ENCODE data around the gene CFAP54. TPM values are rescaled to one million over a fixed set of nuclear protein-coding genes. Genes with fewer than 3 reads are reported as not detected.

CFAP54 gene
- total RNA-seq, 1 experiment from 2014 or later: 0.09 TPM

DNA sequence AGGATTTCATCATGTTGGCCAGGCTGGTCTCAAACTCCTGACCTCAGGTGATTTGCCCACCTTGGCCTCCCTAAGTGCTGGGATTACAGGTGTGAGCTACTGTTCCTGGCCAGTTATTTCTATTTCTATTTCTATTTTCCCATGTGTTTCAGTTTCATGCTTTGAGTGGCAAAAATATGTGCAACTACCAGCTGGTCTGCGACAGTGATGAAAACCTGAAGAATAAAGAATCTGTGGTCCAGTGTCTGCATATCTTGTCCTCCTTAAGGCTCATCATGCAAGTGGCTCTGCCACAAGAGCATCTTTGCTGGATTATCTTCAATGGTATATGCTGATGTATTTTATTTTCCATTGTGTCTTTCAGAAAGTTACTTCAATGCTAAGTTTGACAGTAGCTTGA lies 17.4 kb downstream of the CFAP54 start:
- Mint-ChIP-seq H3K4me3 (no peak overlapping the region), H3K9me3 (peaks cover 2% of the 10 kb centered on the region), H3K27ac (no peak overlapping the region), H3K27me3 (ENCODE audit: low read depth) (no peaks in the 10 kb centered on the region), H3K4me1 (peaks cover 1% of the 10 kb centered on the region; the same call in 1 of the 2 replicates), H3K36me3 (no peaks in the 10 kb centered on the region)
- ChIA-PET POLR2A (no interaction called here), CTCF (no interaction called here)
- TF ChIP-seq, protein P1, sequence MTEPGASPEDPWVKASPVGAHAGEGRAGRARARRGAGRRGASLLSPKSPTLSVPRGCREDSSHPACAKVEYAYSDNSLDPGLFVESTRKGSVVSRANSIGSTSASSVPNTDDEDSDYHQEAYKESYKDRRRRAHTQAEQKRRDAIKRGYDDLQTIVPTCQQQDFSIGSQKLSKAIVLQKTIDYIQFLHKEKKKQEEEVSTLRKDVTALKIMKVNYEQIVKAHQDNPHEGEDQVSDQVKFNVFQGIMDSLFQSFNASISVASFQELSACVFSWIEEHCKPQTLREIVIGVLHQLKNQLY (CRISPR knock-in tag; IDR thresholded peaks at IDR 0.05): no peak
- no peak for TF ChIP-seq ETV6 (CRISPR knock-in tag; IDR thresholded peaks at IDR 0.05)
- TF ChIP-seq SMAD4 (CRISPR knock-in tag; IDR thresholded peaks at IDR 0.05): no peak
- TF ChIP-seq FOXK1 (CRISPR knock-in tag; IDR thresholded peaks at IDR 0.05): no peak
- TF ChIP-seq, protein P2, sequence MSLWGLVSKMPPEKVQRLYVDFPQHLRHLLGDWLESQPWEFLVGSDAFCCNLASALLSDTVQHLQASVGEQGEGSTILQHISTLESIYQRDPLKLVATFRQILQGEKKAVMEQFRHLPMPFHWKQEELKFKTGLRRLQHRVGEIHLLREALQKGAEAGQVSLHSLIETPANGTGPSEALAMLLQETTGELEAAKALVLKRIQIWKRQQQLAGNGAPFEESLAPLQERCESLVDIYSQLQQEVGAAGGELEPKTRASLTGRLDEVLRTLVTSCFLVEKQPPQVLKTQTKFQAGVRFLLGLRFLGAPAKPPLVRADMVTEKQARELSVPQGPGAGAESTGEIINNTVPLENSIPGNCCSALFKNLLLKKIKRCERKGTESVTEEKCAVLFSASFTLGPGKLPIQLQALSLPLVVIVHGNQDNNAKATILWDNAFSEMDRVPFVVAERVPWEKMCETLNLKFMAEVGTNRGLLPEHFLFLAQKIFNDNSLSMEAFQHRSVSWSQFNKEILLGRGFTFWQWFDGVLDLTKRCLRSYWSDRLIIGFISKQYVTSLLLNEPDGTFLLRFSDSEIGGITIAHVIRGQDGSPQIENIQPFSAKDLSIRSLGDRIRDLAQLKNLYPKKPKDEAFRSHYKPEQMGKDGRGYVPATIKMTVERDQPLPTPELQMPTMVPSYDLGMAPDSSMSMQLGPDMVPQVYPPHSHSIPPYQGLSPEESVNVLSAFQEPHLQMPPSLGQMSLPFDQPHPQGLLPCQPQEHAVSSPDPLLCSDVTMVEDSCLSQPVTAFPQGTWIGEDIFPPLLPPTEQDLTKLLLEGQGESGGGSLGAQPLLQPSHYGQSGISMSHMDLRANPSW (CRISPR knock-in tag; conservative IDR thresholded peaks at IDR 0.05; ENCODE audit: low read depth): no peak
- TF ChIP-seq AFF4 (CRISPR knock-in tag; IDR thresholded peaks at IDR 0.05; ENCODE audit: borderline replicate concordance): no peak
- TF ChIP-seq ESRRA (CRISPR knock-in tag; IDR thresholded peaks at IDR 0.05; ENCODE audit: borderline replicate concordance): no peak
- no peak for TF ChIP-seq JUN (CRISPR knock-in tag; IDR thresholded peaks at IDR 0.05)
- TF ChIP-seq FOXP1 (CRISPR knock-in tag; IDR thresholded peaks at IDR 0.05; ENCODE audit: borderline replicate concordance): no peak
- TF ChIP-seq MXD4 (CRISPR knock-in tag; IDR thresholded peaks at IDR 0.05; ENCODE audit: borderline replicate concordance): no peak
- TF ChIP-seq GRHL2 (CRISPR knock-in tag; IDR thresholded peaks at IDR 0.05; ENCODE audit: insufficient replicate concordance, severe bottlenecking): no peak
- no peak for TF ChIP-seq TP53 (CRISPR knock-in tag; IDR thresholded peaks at IDR 0.05)
- TF ChIP-seq ZNF396 (CRISPR knock-in tag; IDR thresholded peaks at IDR 0.05; ENCODE audit: borderline replicate concordance): no peak
- no peak for TF ChIP-seq ZNF317 (CRISPR knock-in tag; IDR thresholded peaks at IDR 0.05; ENCODE audit: borderline replicate concordance, low read depth)
- TF ChIP-seq, protein P3, sequence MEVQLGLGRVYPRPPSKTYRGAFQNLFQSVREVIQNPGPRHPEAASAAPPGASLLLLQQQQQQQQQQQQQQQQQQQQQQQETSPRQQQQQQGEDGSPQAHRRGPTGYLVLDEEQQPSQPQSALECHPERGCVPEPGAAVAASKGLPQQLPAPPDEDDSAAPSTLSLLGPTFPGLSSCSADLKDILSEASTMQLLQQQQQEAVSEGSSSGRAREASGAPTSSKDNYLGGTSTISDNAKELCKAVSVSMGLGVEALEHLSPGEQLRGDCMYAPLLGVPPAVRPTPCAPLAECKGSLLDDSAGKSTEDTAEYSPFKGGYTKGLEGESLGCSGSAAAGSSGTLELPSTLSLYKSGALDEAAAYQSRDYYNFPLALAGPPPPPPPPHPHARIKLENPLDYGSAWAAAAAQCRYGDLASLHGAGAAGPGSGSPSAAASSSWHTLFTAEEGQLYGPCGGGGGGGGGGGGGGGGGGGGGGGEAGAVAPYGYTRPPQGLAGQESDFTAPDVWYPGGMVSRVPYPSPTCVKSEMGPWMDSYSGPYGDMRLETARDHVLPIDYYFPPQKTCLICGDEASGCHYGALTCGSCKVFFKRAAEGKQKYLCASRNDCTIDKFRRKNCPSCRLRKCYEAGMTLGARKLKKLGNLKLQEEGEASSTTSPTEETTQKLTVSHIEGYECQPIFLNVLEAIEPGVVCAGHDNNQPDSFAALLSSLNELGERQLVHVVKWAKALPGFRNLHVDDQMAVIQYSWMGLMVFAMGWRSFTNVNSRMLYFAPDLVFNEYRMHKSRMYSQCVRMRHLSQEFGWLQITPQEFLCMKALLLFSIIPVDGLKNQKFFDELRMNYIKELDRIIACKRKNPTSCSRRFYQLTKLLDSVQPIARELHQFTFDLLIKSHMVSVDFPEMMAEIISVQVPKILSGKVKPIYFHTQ (CRISPR knock-in tag; IDR thresholded peaks at IDR 0.05): no peak
- TF ChIP-seq, protein P4, sequence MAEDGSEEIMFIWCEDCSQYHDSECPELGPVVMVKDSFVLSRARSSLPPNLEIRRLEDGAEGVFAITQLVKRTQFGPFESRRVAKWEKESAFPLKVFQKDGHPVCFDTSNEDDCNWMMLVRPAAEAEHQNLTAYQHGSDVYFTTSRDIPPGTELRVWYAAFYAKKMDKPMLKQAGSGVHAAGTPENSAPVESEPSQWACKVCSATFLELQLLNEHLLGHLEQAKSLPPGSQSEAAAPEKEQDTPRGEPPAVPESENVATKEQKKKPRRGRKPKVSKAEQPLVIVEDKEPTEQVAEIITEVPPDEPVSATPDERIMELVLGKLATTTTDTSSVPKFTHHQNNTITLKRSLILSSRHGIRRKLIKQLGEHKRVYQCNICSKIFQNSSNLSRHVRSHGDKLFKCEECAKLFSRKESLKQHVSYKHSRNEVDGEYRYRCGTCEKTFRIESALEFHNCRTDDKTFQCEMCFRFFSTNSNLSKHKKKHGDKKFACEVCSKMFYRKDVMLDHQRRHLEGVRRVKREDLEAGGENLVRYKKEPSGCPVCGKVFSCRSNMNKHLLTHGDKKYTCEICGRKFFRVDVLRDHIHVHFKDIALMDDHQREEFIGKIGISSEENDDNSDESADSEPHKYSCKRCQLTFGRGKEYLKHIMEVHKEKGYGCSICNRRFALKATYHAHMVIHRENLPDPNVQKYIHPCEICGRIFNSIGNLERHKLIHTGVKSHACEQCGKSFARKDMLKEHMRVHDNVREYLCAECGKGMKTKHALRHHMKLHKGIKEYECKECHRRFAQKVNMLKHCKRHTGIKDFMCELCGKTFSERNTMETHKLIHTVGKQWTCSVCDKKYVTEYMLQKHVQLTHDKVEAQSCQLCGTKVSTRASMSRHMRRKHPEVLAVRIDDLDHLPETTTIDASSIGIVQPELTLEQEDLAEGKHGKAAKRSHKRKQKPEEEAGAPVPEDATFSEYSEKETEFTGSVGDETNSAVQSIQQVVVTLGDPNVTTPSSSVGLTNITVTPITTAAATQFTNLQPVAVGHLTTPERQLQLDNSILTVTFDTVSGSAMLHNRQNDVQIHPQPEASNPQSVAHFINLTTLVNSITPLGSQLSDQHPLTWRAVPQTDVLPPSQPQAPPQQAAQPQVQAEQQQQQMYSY (CRISPR knock-in tag; IDR thresholded peaks at IDR 0.05): no peak
- no peak for TF ChIP-seq GTF2I (CRISPR knock-in tag; conservative IDR thresholded peaks at IDR 0.05)
- ATAC-seq: no peak
- no peak for DNase-seq (ENCODE audit: low spot score)
